Ishikawa (cell line): Measurements from ENCODE around the gene TSPEAR.

ENCODE experiments used
- CEBPB ChIP-seq: IDR thresholded peaks from 2 replicates; pipeline ENCODE4 v1.6.1; 2012
- CREB1 ChIP-seq: IDR thresholded peaks from 2 replicates; pipeline ENCODE4 v1.6.1; 2012; ENCODE audit warnings: low read depth
- EGR1 ChIP-seq: IDR thresholded peaks from 2 replicates; pipeline ENCODE4 v1.6.1; 2012
- EP300 ChIP-seq: IDR thresholded peaks from 2 replicates; pipeline ENCODE4 v1.6.1; 2012; ENCODE audit warnings: borderline replicate concordance
- FOXM1 ChIP-seq: IDR thresholded peaks from 2 replicates; pipeline ENCODE4 v1.6.1; 2012; ENCODE audit warnings: low read depth, borderline replicate concordance
- NFIC ChIP-seq: IDR thresholded peaks from 2 replicates; pipeline ENCODE4 v1.6.1; 2012
- RAD21 ChIP-seq: IDR thresholded peaks from 2 replicates; pipeline ENCODE4 v1.6.1; 2012; ENCODE audit warnings: low read depth
- TAF1 ChIP-seq: IDR thresholded peaks from 2 replicates; pipeline ENCODE4 v1.6.1; 2012; ENCODE audit warnings: low read depth, mild to moderate bottlenecking
- TCF12 ChIP-seq: IDR thresholded peaks from 2 replicates; pipeline ENCODE4 v1.6.1; 2012; ENCODE audit warnings: low read depth
- TEAD4 ChIP-seq: IDR thresholded peaks from 2 replicates; pipeline ENCODE4 v1.6.1; 2012
- YY1 ChIP-seq: IDR thresholded peaks from 2 replicates; pipeline ENCODE4 v1.6.1; 2012; ENCODE audit warnings: low read depth
- ZBTB7A ChIP-seq: IDR thresholded peaks from 2 replicates; pipeline ENCODE4 v1.6.1; 2012; ENCODE audit warnings: low read depth
- TF ChIP-seq, protein P1 (sequence below): IDR thresholded peaks from 2 replicates; pipeline ENCODE4 v1.6.1; 2012
- TF ChIP-seq, protein P2 (sequence below): IDR thresholded peaks from 2 replicates; pipeline ENCODE4 v1.6.1; 2012
- TF ChIP-seq, protein P3 (sequence below): IDR thresholded peaks from 2 replicates; pipeline ENCODE4 v1.6.1; 2012; ENCODE audit warnings: low read depth, mild to moderate bottlenecking

Gene TSPEAR

DNA sequence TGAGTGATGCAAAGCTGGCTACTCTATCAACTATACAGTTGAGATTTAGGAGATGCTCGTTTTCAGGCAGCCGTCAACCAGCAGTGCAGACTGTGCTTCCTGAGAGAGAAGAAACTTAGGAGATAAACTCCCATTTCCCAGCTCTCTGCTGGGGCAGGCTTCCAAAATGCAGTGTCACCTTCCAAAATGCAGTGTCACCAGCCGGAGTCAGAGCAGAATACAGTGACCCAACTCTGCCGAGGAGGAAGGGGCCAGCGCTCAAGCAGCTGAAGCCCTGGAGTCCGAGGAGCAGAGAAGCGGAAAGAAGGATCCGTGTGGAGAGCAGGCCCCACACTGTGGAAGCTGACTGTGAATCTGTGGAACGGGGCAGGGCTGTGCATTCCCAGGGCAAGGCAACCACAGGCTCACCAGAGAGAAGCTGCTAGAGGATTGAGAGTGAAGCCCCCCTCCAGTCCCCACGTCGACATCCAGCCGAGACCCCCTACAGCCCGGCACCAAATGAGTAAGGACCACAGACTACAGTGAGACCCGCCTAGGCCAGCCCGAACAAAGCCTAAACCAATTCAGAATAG lies 28.7 kb downstream of the TSPEAR start:
- no peak for TF ChIP-seq EGR1
- no peak for TF ChIP-seq ZBTB7A
- no peak for TF ChIP-seq NFIC
- TF ChIP-seq CREB1: no peak
- no peak for TF ChIP-seq EP300
- no peak for TF ChIP-seq TEAD4
- TF ChIP-seq, protein P1, sequence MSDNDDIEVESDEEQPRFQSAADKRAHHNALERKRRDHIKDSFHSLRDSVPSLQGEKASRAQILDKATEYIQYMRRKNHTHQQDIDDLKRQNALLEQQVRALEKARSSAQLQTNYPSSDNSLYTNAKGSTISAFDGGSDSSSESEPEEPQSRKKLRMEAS: no peak
- TF ChIP-seq TAF1: no peak
- TF ChIP-seq FOXM1: no peak
- TF ChIP-seq, protein P2, sequence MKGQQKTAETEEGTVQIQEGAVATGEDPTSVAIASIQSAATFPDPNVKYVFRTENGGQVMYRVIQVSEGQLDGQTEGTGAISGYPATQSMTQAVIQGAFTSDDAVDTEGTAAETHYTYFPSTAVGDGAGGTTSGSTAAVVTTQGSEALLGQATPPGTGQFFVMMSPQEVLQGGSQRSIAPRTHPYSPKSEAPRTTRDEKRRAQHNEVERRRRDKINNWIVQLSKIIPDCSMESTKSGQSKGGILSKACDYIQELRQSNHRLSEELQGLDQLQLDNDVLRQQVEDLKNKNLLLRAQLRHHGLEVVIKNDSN: no peak
- no peak for TF ChIP-seq RAD21
- TF ChIP-seq TCF12: no peak
- TF ChIP-seq YY1: no peak
- no peak for TF ChIP-seq CEBPB
- TF ChIP-seq, protein P3, sequence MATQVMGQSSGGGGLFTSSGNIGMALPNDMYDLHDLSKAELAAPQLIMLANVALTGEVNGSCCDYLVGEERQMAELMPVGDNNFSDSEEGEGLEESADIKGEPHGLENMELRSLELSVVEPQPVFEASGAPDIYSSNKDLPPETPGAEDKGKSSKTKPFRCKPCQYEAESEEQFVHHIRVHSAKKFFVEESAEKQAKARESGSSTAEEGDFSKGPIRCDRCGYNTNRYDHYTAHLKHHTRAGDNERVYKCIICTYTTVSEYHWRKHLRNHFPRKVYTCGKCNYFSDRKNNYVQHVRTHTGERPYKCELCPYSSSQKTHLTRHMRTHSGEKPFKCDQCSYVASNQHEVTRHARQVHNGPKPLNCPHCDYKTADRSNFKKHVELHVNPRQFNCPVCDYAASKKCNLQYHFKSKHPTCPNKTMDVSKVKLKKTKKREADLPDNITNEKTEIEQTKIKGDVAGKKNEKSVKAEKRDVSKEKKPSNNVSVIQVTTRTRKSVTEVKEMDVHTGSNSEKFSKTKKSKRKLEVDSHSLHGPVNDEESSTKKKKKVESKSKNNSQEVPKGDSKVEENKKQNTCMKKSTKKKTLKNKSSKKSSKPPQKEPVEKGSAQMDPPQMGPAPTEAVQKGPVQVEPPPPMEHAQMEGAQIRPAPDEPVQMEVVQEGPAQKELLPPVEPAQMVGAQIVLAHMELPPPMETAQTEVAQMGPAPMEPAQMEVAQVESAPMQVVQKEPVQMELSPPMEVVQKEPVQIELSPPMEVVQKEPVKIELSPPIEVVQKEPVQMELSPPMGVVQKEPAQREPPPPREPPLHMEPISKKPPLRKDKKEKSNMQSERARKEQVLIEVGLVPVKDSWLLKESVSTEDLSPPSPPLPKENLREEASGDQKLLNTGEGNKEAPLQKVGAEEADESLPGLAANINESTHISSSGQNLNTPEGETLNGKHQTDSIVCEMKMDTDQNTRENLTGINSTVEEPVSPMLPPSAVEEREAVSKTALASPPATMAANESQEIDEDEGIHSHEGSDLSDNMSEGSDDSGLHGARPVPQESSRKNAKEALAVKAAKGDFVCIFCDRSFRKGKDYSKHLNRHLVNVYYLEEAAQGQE: no peak

DNA sequence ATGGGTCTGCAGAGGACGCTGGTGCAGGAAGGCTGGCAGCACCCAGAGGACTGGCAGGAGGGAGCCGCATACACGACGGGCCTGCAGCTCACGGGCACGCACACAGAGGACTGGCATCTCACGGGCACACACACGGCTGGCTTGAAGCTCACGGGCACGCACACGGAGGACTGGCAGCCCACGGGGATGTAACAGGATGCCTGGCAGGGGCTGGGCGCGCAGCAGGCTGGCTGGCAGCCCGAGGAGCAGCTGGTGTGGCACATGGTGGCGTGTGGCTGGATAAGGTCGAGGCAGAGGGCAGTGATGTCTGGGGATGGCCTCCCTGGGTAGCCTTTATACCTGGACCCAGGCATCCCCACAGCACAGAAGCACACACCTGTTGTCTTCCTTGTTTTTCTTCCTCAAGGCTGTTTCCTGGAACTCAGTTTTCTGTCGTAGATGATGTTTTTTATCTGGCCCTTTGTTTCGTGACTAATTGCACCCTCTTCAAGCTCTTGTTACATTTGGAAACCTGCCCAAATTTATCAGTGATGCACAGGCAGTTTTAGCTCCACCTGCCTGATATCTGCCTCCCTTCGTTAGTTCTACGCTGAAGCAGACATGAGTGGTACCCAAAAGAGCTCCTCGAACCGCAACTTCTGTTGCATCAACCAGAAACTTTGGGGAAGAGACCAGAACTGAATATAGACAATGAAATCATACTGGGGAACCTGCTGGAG lies 29.4 kb downstream of the TSPEAR start, which contains the start of gene KRTAP12-1:
TSS of gene KRTAP12-1 (minus strand) at position 303 of the 719 bp plus-strand sequence. CDS start at position 263, 40 bp downstream.
- no peak for TF ChIP-seq RAD21
- no peak for TF ChIP-seq NFIC
- no peak for TF ChIP-seq YY1
- no peak for TF ChIP-seq CEBPB
- no peak for TF ChIP-seq TEAD4
- TF ChIP-seq TAF1: no peak
- TF ChIP-seq, protein P2: no peak
- TF ChIP-seq, protein P1: no peak
- TF ChIP-seq EGR1: no peak

DNA sequence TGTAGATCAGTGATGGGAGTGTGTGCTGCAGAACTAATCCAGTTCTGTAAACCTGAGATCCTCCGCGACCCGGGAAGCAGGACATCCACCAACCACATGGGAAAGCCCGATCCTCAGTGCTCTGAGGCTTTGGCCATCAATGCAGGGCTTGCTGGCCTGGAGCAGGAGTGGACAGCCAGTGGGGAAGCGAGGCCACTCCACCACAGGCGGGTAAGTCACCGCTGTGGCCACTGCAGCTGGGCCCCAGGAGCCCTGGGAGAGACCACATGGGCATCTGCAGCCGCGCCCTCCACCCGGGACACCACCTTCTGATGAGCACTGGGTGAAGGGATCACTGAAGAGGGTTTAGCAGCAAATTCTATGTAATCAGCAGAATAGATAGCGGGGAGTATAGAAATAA lies 30.2 kb downstream of the TSPEAR start:
- TF ChIP-seq CEBPB (no peak), TAF1 (no peak), RAD21 (no peak), TEAD4 (no peak), YY1 (no peak), ZBTB7A (no peak), NFIC (no peak), EGR1 (no peak)
- TF ChIP-seq, protein P2: no peak
- TF ChIP-seq, protein P1: no peak
- TF ChIP-seq, protein P3: no peak

DNA sequence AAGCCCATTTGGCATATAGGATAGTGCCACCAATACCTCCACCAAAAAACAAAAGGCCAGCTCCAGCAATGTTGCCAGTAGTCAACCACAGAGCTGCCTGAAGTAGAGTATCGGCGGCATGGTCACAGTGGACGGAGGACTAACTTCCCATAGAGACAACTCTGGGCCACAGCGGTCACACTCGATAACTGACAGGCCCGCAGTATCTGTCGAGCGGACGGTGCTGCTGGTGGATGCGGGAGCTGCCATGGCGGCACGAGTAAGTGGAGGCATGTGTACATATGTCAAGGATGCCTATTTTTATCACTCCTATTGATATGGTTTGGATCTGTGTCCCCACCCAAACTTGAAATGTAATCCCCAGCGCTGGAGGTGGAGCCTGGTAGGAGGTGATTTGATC lies 33.5 kb downstream of the TSPEAR start:
- TF ChIP-seq, protein P1: no peak
- TF ChIP-seq TCF12 (no peak), ZBTB7A (no peak), YY1 (no peak), NFIC (no peak), EGR1 (no peak), CREB1 (no peak), TEAD4 (no peak), FOXM1 (no peak)
- TF ChIP-seq, protein P3: no peak
- TF ChIP-seq, protein P2: no peak
